Panc1 (cell line): ENCODE measurements around the gene FAF2.

Source experiments
- CTCF ChIP-seq: fragments of 450-650 bp; IDR thresholded peaks from 2 replicates; pipeline ENCODE4 v1.5.1; 2017; ENCODE audit warnings: mild to moderate bottlenecking
- POLR2AphosphoS5 ChIP-seq: IDR thresholded peaks from 2 replicates; pipeline ENCODE4 v1.6.1; 2012; ENCODE audit warnings: mild to moderate bottlenecking, low read depth, low read length, moderate library complexity
- SIN3A ChIP-seq: IDR thresholded peaks from 2 replicates; pipeline ENCODE4 v1.6.1; 2012; ENCODE audit warnings: low read depth, mild to moderate bottlenecking, low read length, moderate library complexity, borderline replicate concordance; ENCODE audit not compliant: insufficient read depth

- TF ChIP-seq CTCF, result no peak
- no peak for TF ChIP-seq POLR2AphosphoS5
- TF ChIP-seq SIN3A, result 0 out of 2 replicates have a peak, but pooled peaks have one; percentile 29
Observed at GRCh38 chr5:176441921-176442323, 6.3 kb upstream of the FAF2 start.
